Stimulated activated CD4-positive, alpha-beta T cell treated with anti-CD3 and anti-CD28 coated beads, TNF-alpha, amount 100 ng/mL, for 1 hour (primary cell): ENCODE data around the gene ZFX.

ENCODE experiments used
- DNase-seq, 3 donors: peaks; one replicate each; pipeline ENCODE4 v3.0.0-alpha.2; 2020; ENCODE audit warnings: low read depth in 3 of 3, low spot score in 1 of 3

ZFX gene

GRCh38 chrX:24235084-24235710 is 85.7 kb downstream of the ZFX start:
- no peak for DNase-seq

GRCh38 chrX:24241822-24242648 is 92.5 kb downstream of the ZFX start:
- DNase-seq, result no peak

GRCh38 chrX:24242649-24243175 is 93.2 kb downstream of the ZFX start:
- no peak for DNase-seq

GRCh38 chrX:24243188-24243587 is 93.7 kb downstream of the ZFX start:
- no peak for DNase-seq

GRCh38 chrX:24243692-24244091 is 94.2 kb downstream of the ZFX start:
- no peak for DNase-seq

GRCh38 chrX:24245202-24245601 is 95.7 kb downstream of the ZFX start:
- no peak for DNase-seq

- no peak for DNase-seq
Observed at GRCh38 chrX:24248042-24248441, 98.5 kb downstream of the ZFX start.

GRCh38 chrX:24253030-24253429 is 103.5 kb downstream of the ZFX start:
- DNase-seq, result no peak

GRCh38 chrX:24253469-24253868 is 103.9 kb downstream of the ZFX start:
- no peak for DNase-seq

- no peak for DNase-seq
Observed at GRCh38 chrX:24257011-24257410, 107.5 kb downstream of the ZFX start.

- no peak for DNase-seq
Observed at GRCh38 chrX:24259544-24260240, 110.2 kb downstream of the ZFX start.

GRCh38 chrX:24260842-24261550 is 111.5 kb downstream of the ZFX start:
- DNase-seq, result no peak

- DNase-seq, result no peak
Observed at GRCh38 chrX:24262309-24262708, 112.8 kb downstream of the ZFX start.

GRCh38 chrX:24264383-24264782 is 114.9 kb downstream of the ZFX start:
- no peak for DNase-seq
